ENCODE data around the gene CACNG1. TPM values are rescaled to one million over a fixed set of nuclear protein-coding genes. Genes with fewer than 3 reads are reported as not detected.
"Not testable (repeated sequence)": the region's sequence is repeated elsewhere in the genome, so short reads cannot be mapped to it uniquely, and the experiment has no call there.

Gene CACNG1
- total RNA-seq, 1 donor = not detected

DNA sequence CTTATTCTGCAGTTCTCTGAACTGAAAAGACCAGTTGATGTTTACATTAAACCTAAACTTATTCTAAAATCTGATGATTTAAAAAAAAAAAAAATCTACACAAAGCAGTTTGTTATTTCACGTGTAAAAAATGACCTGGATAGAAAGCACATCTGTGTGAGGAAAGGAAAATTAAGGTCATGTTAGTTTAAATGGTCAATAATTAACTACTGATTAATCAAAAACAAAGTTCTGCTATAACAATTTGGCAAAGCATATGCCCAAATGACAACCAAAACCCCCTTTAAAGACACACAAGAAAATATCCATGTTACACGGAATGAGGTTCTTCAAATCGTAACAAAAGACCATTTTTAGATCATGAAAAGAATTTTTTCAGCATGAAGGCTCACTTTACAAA, 30.4 kb downstream of the CACNG1 start:
- DNase-seq (ENCODE audit: low read depth in 2 of 3, low spot score in 2 of 3) = no peak

DNA sequence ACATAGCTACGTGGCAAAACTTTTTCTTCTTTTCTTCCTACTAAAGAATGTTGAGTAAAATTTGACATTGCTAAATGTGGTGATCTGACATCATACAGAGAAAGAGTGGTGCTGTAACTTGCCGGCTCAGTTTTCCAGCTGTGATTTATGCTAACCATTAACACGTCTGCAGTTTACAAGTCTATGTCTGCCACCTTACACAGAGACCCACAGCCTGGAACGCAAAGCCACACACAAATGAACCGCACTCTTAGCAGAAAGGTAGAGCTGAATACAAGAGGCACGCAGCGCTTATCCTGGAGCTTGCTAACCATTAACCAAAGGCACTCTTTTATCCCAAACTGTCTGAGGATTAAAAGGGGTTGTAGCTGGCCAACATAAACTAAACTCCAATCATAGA, 31.9 kb downstream of the CACNG1 start:
- DNase-seq (ENCODE audit: low read depth in 2 of 3, low spot score in 2 of 3) = no peak

DNA sequence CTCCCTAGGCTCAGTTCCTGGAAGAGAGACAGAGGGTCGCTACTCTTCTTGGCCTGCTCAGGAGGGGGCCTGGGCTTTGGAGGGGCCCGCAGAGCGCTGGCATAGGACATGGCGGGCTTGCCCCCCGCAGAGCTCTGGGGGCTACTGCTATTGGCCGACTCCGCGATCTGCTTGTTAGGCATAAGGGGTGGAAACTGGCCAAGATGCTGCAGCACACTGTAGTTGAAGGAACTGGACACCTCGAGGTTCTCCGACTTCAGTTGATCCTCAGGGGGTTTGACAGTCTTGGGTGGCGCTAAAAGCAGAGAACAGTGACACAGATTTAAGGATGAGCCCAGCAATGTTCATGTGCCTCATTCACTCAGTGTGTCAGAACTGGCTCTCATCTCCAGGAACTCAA, 33.9 kb downstream of the CACNG1 start:
- DNase-seq (ENCODE audit: low read depth in 2 of 3, low spot score in 2 of 3) = no peak

DNA sequence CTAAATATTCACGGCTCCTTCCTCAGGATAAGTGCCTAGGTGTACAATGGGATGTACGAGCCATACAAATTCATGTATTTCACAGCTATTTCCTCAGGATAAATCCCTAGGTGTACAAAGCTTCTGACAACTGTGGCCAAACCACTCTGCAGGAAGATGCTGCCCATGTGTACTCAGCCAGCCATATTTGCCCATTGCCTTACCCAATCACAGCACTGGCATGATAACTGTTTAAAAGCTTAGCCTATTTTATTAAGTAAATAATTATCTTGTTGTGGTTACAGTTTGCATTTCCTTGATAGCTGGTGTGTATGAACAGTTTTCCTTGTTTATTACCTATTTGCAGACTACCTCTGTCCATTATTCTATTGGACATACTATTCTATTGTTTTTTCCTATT, 35.1 kb downstream of the CACNG1 start:
- DNase-seq (ENCODE audit: low read depth in 2 of 3, low spot score in 2 of 3) = no peak

DNA sequence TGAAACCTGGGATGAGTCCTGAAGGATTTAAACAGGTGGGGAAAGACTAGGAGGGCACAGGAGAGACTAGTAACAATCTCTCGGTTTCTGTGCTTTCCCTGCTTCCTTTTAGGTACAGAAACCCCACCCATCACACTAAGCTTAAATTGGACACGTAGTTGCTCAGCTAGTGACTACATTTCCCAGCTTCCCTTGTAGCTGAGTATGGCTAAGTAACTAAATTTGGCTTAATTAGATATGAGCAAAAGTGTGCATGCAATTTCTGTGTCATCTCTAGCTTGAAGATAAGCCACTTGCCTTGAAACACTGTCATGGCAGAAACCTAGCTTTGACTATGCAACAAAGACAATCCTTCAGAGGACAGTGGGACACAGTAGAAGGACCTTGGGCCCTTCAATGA, 36.5 kb downstream of the CACNG1 start:
- DNase-seq (ENCODE audit: low read depth in 2 of 3, low spot score in 2 of 3) = no peak

DNA sequence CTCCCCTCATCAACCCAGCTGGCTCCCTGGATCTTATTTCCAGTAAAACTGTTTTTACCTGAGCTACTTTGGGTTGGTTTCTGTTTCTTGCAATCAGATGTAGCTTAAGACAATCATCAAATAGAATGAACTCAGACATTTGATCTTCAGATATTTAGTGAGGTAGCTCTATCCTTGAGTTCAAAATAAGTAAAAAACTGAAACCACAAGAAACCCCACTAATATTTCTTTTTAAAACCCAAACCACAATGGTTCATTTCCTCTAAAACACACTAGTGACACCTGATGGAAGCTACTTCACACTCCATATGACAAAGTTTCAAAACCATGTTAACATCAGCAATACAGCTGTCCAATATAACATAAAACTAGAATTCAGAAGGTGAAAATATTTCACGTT, 37.8 kb downstream of the CACNG1 start:
- peak; percentile 4 to 41 (median 9) for DNase-seq (ENCODE audit: low read depth in 2 of 3, low spot score in 2 of 3)

DNA sequence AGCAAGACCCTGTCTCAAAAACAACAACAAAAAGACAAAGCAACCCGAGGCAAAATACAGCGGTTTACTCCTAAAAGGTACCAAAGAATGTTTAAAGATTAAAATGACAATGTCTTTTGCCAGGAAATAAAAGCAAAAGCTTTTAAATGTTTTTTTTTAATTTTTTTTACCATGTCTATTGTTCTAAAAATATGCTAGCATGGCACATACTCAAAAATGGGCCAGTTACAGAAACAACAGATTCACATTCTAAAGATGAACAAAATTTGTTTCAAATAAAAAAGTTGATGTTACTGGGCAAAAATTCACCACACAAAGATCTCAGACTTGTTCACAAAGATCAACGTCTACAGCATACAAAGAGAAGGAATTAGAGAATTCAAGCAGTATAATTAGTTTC, 41.1 kb downstream of the CACNG1 start:
- DNase-seq (ENCODE audit: low read depth in 2 of 3, low spot score in 2 of 3) = no peak

DNA sequence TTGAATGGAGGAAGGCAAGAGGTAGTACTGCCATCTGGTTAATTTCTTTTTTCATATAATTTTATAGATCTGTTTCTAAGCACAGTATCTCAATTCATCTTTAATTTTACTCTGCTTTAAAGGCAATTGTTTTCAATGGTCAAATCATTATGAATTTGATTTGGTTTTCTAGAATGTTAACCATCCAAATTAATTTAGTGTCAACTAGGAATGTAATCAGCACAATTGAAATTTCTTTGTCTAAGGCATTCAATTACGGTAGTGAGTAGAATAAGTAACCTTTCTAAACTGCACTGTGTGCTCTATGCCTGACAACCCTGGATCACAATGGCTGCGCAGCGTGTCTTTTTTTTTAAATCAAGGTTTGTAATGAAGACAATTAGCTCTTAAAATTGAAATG, 44.3 kb downstream of the CACNG1 start:
- no peak for DNase-seq (ENCODE audit: low read depth in 2 of 3, low spot score in 2 of 3)

DNA sequence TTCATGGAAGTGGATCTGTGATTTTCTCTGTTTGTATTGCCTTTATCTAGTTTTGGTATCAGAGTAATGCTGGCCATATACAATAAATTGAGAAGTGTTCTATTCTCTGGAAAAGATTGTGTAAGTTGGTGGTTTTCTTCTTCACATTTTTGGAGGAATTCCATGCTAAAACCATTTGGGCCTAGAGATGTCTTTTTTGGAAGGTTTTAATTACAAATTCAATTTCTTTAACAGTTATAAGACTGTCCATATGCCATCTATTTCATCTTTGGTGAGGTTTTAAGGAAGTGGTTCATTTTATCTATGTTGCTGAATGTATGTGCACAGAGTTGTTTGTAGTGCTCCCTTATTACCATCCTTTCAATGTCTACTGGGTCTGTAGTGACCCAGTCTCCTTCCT, 46.0 kb downstream of the CACNG1 start:
- DNase-seq (ENCODE audit: low read depth in 2 of 3, low spot score in 2 of 3) = no peak

DNA sequence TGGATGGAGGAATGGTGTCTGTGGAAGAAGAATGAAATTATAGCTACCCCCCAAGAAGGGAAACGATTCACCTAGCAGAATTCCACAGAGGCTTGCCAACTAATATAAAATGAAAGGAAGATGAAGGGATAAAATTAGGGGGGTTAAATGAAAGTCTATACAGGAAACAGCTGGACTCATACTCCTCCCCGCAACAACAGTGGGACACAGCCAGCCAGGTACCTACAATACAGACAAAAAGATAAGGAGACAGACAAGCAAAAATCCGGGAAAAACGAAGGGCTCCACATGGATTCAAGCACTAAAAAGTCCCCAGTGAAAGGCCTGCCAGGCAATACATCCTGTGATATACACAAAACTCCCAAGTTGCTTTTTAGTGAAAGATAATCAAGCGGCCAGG, 47.9 kb downstream of the CACNG1 start:
- DNase-seq (ENCODE audit: low read depth in 2 of 3, low spot score in 2 of 3) = no peak

DNA sequence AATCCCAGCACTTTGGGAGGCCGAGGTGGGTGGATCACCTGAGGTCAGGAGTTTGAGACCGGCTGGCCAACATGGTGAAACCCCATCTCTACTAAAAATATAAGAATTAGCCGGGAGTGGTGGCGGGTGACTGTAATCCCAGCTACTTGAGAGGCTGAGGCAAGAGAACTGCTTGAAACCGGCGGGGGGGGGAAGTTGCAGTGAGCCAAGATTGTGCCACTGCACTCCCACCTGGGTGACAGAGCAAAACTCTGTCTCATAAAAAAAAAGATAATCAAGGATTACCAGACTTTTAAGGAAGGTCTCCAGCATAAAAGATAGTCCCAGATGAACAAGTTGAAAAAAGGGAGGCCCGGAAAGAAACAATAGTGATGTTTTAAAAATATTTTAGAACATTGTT, 48.4 kb downstream of the CACNG1 start:
- not testable (repeated sequence) for DNase-seq (ENCODE audit: low read depth in 2 of 3, low spot score in 2 of 3)

DNA sequence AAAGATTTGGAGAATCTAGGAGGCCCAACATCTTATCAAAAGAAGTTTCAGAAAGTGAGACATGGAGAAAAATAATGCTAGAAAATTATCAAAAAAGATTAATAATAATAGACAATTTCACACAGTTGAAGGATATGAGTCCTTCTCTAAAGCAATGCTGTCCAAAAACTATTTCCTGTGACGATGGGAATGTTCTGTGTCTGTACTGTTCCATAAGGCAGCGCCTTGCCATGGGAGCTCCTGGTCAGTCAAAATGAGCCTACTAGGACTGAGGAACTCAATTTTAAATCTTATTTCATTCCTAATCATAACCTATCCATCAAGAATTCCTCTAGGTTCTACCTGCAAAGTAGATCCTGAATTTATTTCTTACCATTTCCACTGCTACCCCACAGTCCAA, 49.0 kb downstream of the CACNG1 start:
- DNase-seq (ENCODE audit: low read depth in 2 of 3, low spot score in 2 of 3) = no peak

DNA sequence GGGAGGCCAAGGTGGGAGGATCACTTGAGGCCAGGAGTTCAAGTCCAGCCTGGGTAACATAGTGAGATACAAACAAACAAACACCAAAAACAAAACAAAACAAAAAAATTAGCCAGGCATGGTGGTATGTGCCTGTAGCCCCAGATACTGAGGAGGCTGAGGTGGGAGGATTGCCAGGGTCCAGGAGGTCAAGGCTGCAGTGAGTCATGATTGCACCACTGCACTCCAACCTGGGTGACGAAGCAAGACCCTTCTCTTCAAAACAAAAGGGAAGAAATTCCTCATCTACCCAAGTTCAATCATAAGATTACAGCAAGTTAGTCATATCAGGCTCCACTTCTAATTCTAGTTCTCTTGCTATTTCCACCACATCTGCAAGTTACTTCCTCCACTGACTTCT, 50.9 kb downstream of the CACNG1 start:
- not testable (repeated sequence) for DNase-seq (ENCODE audit: low read depth in 2 of 3, low spot score in 2 of 3)

DNA sequence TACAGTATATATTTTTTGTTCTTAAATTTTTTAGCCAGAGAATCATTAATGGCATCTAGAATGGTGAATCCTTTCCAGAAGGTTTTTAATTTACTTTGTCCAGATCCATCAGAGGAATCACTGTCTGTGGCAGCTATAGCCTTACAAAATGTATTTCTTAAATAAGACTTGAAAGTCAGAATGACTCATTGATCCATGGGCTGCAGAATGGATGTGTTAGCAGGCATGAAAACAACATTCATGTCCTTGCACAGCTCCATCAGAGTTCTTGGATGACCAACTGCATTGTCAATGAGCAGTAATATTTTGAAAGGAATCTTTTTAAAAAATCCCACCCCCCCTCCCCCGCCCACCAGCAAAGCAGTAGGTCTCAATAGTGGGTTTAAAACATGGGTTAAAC, 51.4 kb downstream of the CACNG1 start:
- DNase-seq (ENCODE audit: low read depth in 2 of 3, low spot score in 2 of 3) = no peak

DNA sequence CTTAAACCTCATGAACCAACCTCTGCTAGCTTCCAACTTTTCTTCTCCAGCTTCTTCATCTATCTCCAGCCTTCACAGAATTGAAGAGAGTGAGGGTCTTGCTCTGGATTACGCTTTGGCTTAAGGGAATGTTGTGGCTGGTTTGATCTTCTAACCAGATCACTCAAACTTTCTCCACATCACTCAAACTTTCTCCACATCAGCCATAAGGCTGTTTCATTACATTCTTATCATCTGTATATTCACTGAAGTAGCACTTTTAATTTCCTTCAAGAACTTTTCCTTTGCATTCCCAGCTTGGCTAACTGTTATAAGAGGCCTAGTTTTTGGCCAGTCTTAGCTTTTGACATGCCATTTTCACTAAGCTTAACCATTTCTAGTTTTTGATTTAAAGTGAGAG, 52.3 kb downstream of the CACNG1 start:
- DNase-seq (ENCODE audit: low read depth in 2 of 3, low spot score in 2 of 3) = no peak

DNA sequence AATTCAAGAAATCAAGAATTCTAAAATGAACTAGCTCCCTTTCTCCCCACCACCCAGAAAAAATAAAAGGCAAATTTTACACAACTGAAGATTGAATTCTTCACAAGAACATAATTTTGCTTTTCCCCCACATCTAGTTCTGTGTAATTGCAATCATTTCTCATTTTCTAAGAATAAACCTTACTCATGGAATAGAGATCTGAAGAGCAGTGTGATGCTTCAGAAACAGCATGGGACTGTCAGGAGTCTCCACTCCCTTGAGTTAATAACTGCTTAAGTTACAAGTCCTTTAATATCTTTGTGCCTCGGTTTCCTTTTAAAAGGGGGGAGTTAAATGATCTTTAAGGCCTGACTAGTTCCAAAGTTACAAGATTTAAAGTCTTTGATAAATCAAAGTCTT, 53.7 kb downstream of the CACNG1 start:
- no peak for DNase-seq (ENCODE audit: low read depth in 2 of 3, low spot score in 2 of 3)

DNA sequence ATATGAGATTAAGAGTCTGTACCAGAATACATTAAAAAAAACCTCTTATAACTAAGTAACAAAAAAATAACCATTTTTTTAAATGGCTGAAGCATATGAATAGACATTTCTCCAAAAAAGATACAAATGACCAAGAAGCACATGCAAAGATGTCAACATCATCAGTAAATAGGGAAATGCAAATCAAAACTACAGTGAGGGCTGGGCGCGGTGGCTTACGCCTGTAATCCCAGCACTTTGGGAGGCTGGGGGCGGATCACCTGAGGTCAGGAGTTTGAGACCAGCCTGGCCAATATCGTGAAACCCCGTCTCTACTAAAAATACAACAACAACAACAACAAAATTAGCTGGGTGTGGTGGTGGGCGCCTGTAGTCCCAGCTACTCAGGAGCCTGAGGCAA, 60.3 kb downstream of the CACNG1 start:
- DNase-seq (ENCODE audit: low read depth in 2 of 3, low spot score in 2 of 3) = not testable (repeated sequence)

DNA sequence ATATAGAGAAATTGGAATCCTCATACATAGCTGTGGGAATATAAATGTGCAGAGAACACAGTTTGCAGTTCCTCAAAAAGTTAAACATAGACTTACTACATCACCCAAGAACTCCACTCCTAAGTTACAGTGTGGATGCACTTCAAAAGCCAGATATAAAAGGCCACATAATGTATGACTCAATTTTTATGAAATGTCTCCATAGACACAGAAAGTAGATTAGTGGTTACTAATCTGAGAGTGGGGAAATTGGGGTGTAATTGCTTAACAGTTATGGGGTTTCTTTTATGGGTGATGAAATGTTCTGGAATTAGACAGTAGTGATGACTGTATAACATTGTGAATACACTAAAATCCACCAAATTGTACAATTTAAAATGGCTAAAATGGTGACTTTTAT, 60.9 kb downstream of the CACNG1 start:
- DNase-seq (ENCODE audit: low read depth in 2 of 3, low spot score in 2 of 3) = no peak

Other genes starting within 250 kb of the CACNG1 start
- not detected for gene CACNG5, start 209.4 kb upstream of the CACNG1 start, total RNA-seq
- gene CACNG4, start 79.8 kb upstream of the CACNG1 start, total RNA-seq = not detected
- gene HELZ, start 200.6 kb downstream of the CACNG1 start, total RNA-seq = 29.4 TPM